ENCODE data around the gene TRPM2.

Gene TRPM2

GRCh38 chr21:44433791-44434567, 80.6 kb downstream of the TRPM2 start:
- no peak for DNase-seq

- no peak for DNase-seq
Observed at GRCh38 chr21:44434568-44434925, 81.1 kb downstream of the TRPM2 start.

- DNase-seq: no peak
Observed at GRCh38 chr21:44434936-44435635, 81.7 kb downstream of the TRPM2 start.

GRCh38 chr21:44436111-44436611, 82.7 kb downstream of the TRPM2 start:
- no peak for DNase-seq

- no peak for DNase-seq
Observed at GRCh38 chr21:44436958-44437357, 83.5 kb downstream of the TRPM2 start.

- DNase-seq: no peak
Observed at GRCh38 chr21:44437371-44437695, 83.9 kb downstream of the TRPM2 start.

GRCh38 chr21:44437696-44438431, 84.4 kb downstream of the TRPM2 start:
- DNase-seq: no peak

- DNase-seq: no peak
Observed at GRCh38 chr21:44438531-44439210, 85.2 kb downstream of the TRPM2 start.

GRCh38 chr21:44439211-44439600, 85.8 kb downstream of the TRPM2 start:
- DNase-seq: no peak

GRCh38 chr21:44440241-44441040, 87.0 kb downstream of the TRPM2 start:
- no peak for DNase-seq

- no peak for DNase-seq
Observed at GRCh38 chr21:44441041-44441400, 87.6 kb downstream of the TRPM2 start.

- DNase-seq: no peak
Observed at GRCh38 chr21:44441581-44442265, 88.3 kb downstream of the TRPM2 start.

- DNase-seq: no peak
Observed at GRCh38 chr21:44442266-44443125, 89.1 kb downstream of the TRPM2 start.

GRCh38 chr21:44443291-44443890, 90.0 kb downstream of the TRPM2 start:
- no peak for DNase-seq

GRCh38 chr21:44443891-44444285, 90.5 kb downstream of the TRPM2 start:
- DNase-seq: no peak

- no peak for DNase-seq
Observed at GRCh38 chr21:44444286-44444931, 91.0 kb downstream of the TRPM2 start.

GRCh38 chr21:44445145-44445812, 91.9 kb downstream of the TRPM2 start:
- DNase-seq: no peak

GRCh38 chr21:44448651-44449131, 95.3 kb downstream of the TRPM2 start:
- DNase-seq: no peak

All from midbrain (tissue), 1 donor.